OCI-LY7 (cell line): Measurements from ENCODE around the gene MC3R. TPM values are rescaled to one million over a fixed set of nuclear protein-coding genes. Genes with fewer than 3 reads are reported as not detected.
"Not testable (repeated sequence)": the region's sequence is repeated elsewhere in the genome, so short reads cannot be mapped to it uniquely, and the experiment has no call there.

Source experiments
- BruUV-seq: library from RNA; stranded (reverse); fragments of 400-500 nt; replicated peaks from 2 replicates; lab custom pipeline; 2021; lab: Mats Ljungman, UMichigan
- CTCF ChIA-PET: fragments of 300-600 bp; sonication (Branson Sonifier 250); formaldehyde crosslinking; loops from one replicate; lab custom pipeline; 2022; ENCODE audit warnings: antibody characterized with exemption; ENCODE audit not compliant: unreplicated experiment; lab: Charles Lee
- POLR2A ChIA-PET: fragments of 300-600 bp; sonication (Branson Sonifier 250); formaldehyde crosslinking; loops from one replicate; lab custom pipeline; 2022; ENCODE audit warnings: antibody characterized with exemption; lab: Charles Lee
- DNase-seq: peaks from one replicate; pipeline ENCODE4 v3.0.0-alpha.2; 2015; ENCODE audit warnings: low spot score
- H2AFZ ChIP-seq: fragments of 200-600 bp; sonication (generic), shearing (Covaris generic); 2 replicates; pipeline ENCODE4 v1.6.1; 2014; ENCODE audit warnings: mild to moderate bottlenecking, antibody characterized with exemption, low read length, moderate library complexity
- H3K27ac ChIP-seq: fragments of 200-600 bp; sonication (generic); 2 replicates; pipeline ENCODE4 v1.5.1; 2014; ENCODE audit warnings: mixed run types, low read depth, mild to moderate bottlenecking, moderate library complexity, low read length, inconsistent platforms; ENCODE audit not compliant: poor library complexity, severe bottlenecking
- H3K36me3 ChIP-seq: fragments of 200-600 bp; sonication (generic); 2 replicates; pipeline ENCODE4 v1.6.1; 2014; ENCODE audit warnings: mild to moderate bottlenecking, antibody characterized with exemption, low read length, moderate library complexity, mixed read lengths; ENCODE audit not compliant: insufficient read depth
- H3K4me1 ChIP-seq: fragments of 200-600 bp; sonication (generic); 2 replicates; pipeline ENCODE4 v1.5.1; 2014; ENCODE audit warnings: mild to moderate bottlenecking, low read length; ENCODE audit not compliant: insufficient read depth, poor library complexity, severe bottlenecking
- H3K4me2 ChIP-seq: fragments of 200-600 bp; sonication (generic); 2 replicates; pipeline ENCODE4 v1.6.1; 2014; ENCODE audit warnings: mild to moderate bottlenecking, low read length
- H3K4me3 ChIP-seq: fragments of 200-600 bp; sonication (generic); 2 replicates; pipeline ENCODE4 v1.5.1; 2014; ENCODE audit warnings: mild to moderate bottlenecking, low read depth, low read length; ENCODE audit not compliant: poor library complexity, severe bottlenecking
- H3K79me2 ChIP-seq: fragments of 200-600 bp; sonication (generic); 2 replicates; pipeline ENCODE4 v1.6.1; 2016; ENCODE audit warnings: low read depth, mild to moderate bottlenecking, low read length, moderate library complexity, mixed read lengths; ENCODE audit not compliant: insufficient read depth
- H3K9me2 ChIP-seq: fragments of 200-600 bp; sonication (generic); 2 replicates; pipeline ENCODE4 v1.6.1; 2016; ENCODE audit warnings: mild to moderate bottlenecking, low read length, mixed read lengths; ENCODE audit not compliant: insufficient read depth
- H3K9me3 ChIP-seq: fragments of 200-600 bp; sonication (generic); 2 replicates; pipeline ENCODE4 v1.6.1; 2014; ENCODE audit warnings: mild to moderate bottlenecking, mixed run types, low read length, mixed read lengths
- H4K20me1 ChIP-seq: fragments of 200-600 bp; sonication (generic); 2 replicates; pipeline ENCODE4 v1.6.1; 2014; ENCODE audit warnings: mild to moderate bottlenecking, antibody characterized with exemption, low read length, moderate library complexity, mixed read lengths; ENCODE audit not compliant: insufficient read depth
- CTCF ChIP-seq: fragments of 200-600 bp; sonication (generic); conservative IDR thresholded peaks from 2 replicates; pipeline ENCODE4 v1.5.1; 2014; ENCODE audit warnings: mild to moderate bottlenecking, antibody characterized with exemption, low read length, moderate library complexity, mixed read lengths
- EZH2phosphoT487 ChIP-seq: fragments of 200-600 bp; sonication (generic); IDR thresholded peaks from 2 replicates; pipeline ENCODE4 v1.6.1; 2018; ENCODE audit warnings: low read depth, borderline replicate concordance, mild to moderate bottlenecking, mixed run types, antibody characterized with exemption, low read length, moderate library complexity, mixed read lengths
- intact Hi-C: fragments of 100-400 bp; cut with micrococcal nuclease; formaldehyde crosslinking; loops from one replicate; pipeline ENCODE4 v1.10.0; 2022; ENCODE audit not compliant: unreplicated experiment
- total RNA-seq, 2 experiments: library from RNA; depleted of rRNA in 1 of 2; stranded (reverse); fragments of >200 nt in 1 of 2; shearing (Covaris generic) in 1 of 2; gene quantifications; 2 replicates each; pipeline ENCODE4 v1.2.3, GENCODE V29; 2014 to 2022

MC3R gene
- total RNA-seq, 2 experiments from 2014 or later, result not detected

- CTCF ChIA-PET, result no interaction called here
These were observed 30.7 kb upstream of the MC3R start for GRCh38 chr20:56217829-56218228.

GRCh38 chr20:56221186-56221585 lies 27.3 kb upstream of the MC3R start:
- H3K4me3 ChIP-seq, H3K36me3 ChIP-seq, H3K9me2 ChIP-seq, H2AFZ ChIP-seq, BruUV-seq, H4K20me1 ChIP-seq, DNase-seq, H3K79me2 ChIP-seq, H3K4me2 ChIP-seq, CTCF ChIA-PET, H3K27ac ChIP-seq, H3K4me1 ChIP-seq, H3K9me3 ChIP-seq, intact Hi-C loops: not testable (repeated sequence)
- POLR2A ChIA-PET, result interaction anchor here (0.9 kb wide), 1 partner anchor 23 kb away, joined by 3 read pairs; no protein-coding TSS in a partner anchor

More at GRCh38 chr20:56217829-56218228, 30.7 kb upstream of the MC3R start:
- Histone ChIP-seq H3K9me3 (no peaks in the 10 kb centered on the region), H3K4me3 (no peak overlapping the region), H3K4me2 (no peak overlapping the region), H3K27ac (no peak overlapping the region), H3K4me1 (no peaks in the 10 kb centered on the region), H3K79me2 (no peaks in the 10 kb centered on the region), H2AFZ (no peak overlapping the region), H4K20me1 (no peaks in the 10 kb centered on the region), H3K36me3 (no peaks in the 10 kb centered on the region), H3K9me2 (no peaks in the 10 kb centered on the region)
- DNase-seq, result no peak
- POLR2A ChIA-PET, result interaction anchor here (0.5 kb wide), 1 partner anchor 24 kb away, joined by 5 read pairs; no protein-coding TSS in a partner anchor
- intact Hi-C loops, result no loop called here
- no TSS peak for BruUV-seq
- TF ChIP-seq CTCF (no peak), EZH2phosphoT487 (no peak)

- Histone ChIP-seq H3K9me3 (no peaks in the 10 kb centered on the region), H3K4me3 (no peak overlapping the region), H3K9me2 (no peaks in the 10 kb centered on the region), H3K27ac (no peak overlapping the region), H4K20me1 (no peaks in the 10 kb centered on the region), H3K36me3 (no peaks in the 10 kb centered on the region), H2AFZ (no peak overlapping the region), H3K4me2 (no peak overlapping the region), H3K79me2 (no peaks in the 10 kb centered on the region), H3K4me1 (no peaks in the 10 kb centered on the region)
- no TSS peak for BruUV-seq
- POLR2A ChIA-PET, result interaction anchor here (0.6 kb wide), 1 partner anchor 8 kb away, joined by 4 read pairs; no protein-coding TSS in a partner anchor
- TF ChIP-seq CTCF, result no peak
- no peak for TF ChIP-seq EZH2phosphoT487
- no peak for DNase-seq
- CTCF ChIA-PET, result no interaction called here
- intact Hi-C loops, result no loop called here
These were observed 26.3 kb upstream of the MC3R start for GRCh38 chr20:56222201-56222600.
